ENCODE data around the gene TSHZ2. TPM values are rescaled to one million over a fixed set of nuclear protein-coding genes. Genes with fewer than 3 reads are reported as not detected.

Gene TSHZ2
- total RNA-seq, 1 experiment from 2014 or later, result 0.07 TPM

- no TSS peak for BruUV-seq (replicated peaks)
- intact Hi-C loops (cut with micrococcal nuclease), result no loop called here
- no peaks in the 10 kb centered on the region for H3K36me3 ChIP-seq (ENCODE audit: control insufficient read depth in 1 of 2, insufficient read depth in 2 of 2, low read length in 2 of 2)
- CTCF ChIA-PET, result no interaction called here
- peaks cover 81% of the 10 kb centered on the region for H3K27me3 ChIP-seq (ENCODE audit: insufficient read depth, low read length)
- no peaks in the 10 kb centered on the region for H4K20me1 ChIP-seq (ENCODE audit: insufficient read depth)
- H2AFZ ChIP-seq (ENCODE audit: low read depth, low read length, poor library complexity, severe bottlenecking), result no peak overlapping the region
- RAD21 ChIA-PET (ENCODE audit: low non-redundant PET in 1 of 2, low total read pairs in 2 of 2, uncharacterized antibody in 2 of 2, unreplicated experiment in 2 of 2), result no interaction called here
- no peak overlapping the region for H3K9ac ChIP-seq (ENCODE audit: low read length)
- H3K4me1 ChIP-seq (ENCODE audit: control insufficient read depth in 1 of 2, insufficient read depth in 2 of 2, low read length in 2 of 2), result no peaks in the 10 kb centered on the region
- no peaks in the 10 kb centered on the region for H3K9me3 ChIP-seq (ENCODE audit: control insufficient read depth in 1 of 2, insufficient read depth in 1 of 2, low read depth in 1 of 2, low read length in 2 of 2)
- no peaks in the 10 kb centered on the region for H3K9me2 ChIP-seq (ENCODE audit: insufficient read depth)
- POLR2A ChIA-PET, result no interaction called here
- no peak overlapping the region for H3K4me3 ChIP-seq (replicated peaks in 1 of 2; ENCODE audit: low read depth in 1 of 2, low read length in 2 of 2)
- TF ChIP-seq ELF1 (IDR thresholded peaks at IDR 0.05; ENCODE audit: borderline replicate concordance, low read depth), result no peak
- TF ChIP-seq EZH2 (IDR thresholded peaks at IDR 0.05), result no peak
- no peak for TF ChIP-seq CTCF (IDR thresholded peaks at IDR 0.05 in 2 of 3, conservative IDR thresholded peaks at IDR 0.05 in 1 of 3; ENCODE audit: borderline replicate concordance in 1 of 3, insufficient read depth in 1 of 3, low read depth in 2 of 3, low read length in 2 of 3)
- TF ChIP-seq YY1 (IDR thresholded peaks at IDR 0.05; ENCODE audit: extremely low read depth, insufficient replicate concordance, low read depth, low read length), result no peak
- no peak for TF ChIP-seq ZNF274 (IDR thresholded peaks at IDR 0.05; ENCODE audit: low read depth, low read length)
- no peak for TF ChIP-seq MAX (IDR thresholded peaks at IDR 0.05)
- TF ChIP-seq EGR1 (IDR thresholded peaks at IDR 0.05; ENCODE audit: low read depth), result no peak
- no peak for TF ChIP-seq ATF3 (IDR thresholded peaks at IDR 0.05)
- no peak for TF ChIP-seq CBX3 (IDR thresholded peaks at IDR 0.05; ENCODE audit: low read depth)
- no peak for TF ChIP-seq FOSL1 (IDR thresholded peaks at IDR 0.05; ENCODE audit: low read depth)
- TF ChIP-seq ZBTB33 (IDR thresholded peaks at IDR 0.05; ENCODE audit: extremely low read depth, insufficient replicate concordance, low read length), result no peak
- TF ChIP-seq ZFX (IDR thresholded peaks at IDR 0.05), result no peak
- no peak for TF ChIP-seq POLR2A (IDR thresholded peaks at IDR 0.05; ENCODE audit: borderline replicate concordance, extremely low read depth, insufficient read depth, insufficient read length)
- no peak for TF ChIP-seq RAD21 (IDR thresholded peaks at IDR 0.05; ENCODE audit: low read depth)
- TF ChIP-seq EZH2phosphoT487 (IDR thresholded peaks at IDR 0.05; ENCODE audit: borderline replicate concordance), result no peak
- no peak for TF ChIP-seq TCF7L2 (IDR thresholded peaks at IDR 0.05; ENCODE audit: borderline replicate concordance, extremely low read depth, insufficient read depth, insufficient read length)
- TF ChIP-seq SP1 (IDR thresholded peaks at IDR 0.05; ENCODE audit: low read depth), result no peak
- ATAC-seq (no peak), DNase-seq (ENCODE audit: low read depth, low spot score) (no peak)
- H3K79me2 ChIP-seq (ENCODE audit: insufficient read depth, low read length), result no peaks in the 10 kb centered on the region
- H3K27ac ChIP-seq (ENCODE audit: low read depth, low read length), result no peak overlapping the region
- H3K4me2 ChIP-seq (ENCODE audit: low read length), result no peak overlapping the region
Observed at GRCh38 chr20:53299831-53300230, 327.7 kb downstream of the TSHZ2 start.

Measured in HCT116 (cell line).